Activated CD8-positive, alpha-beta T cell treated with anti-CD3 and anti-CD28 coated beads, Interleukin-2, amount 10 ng/mL, durations not matched to agents 7 days and 5 days (primary cell): ENCODE data around the gene LVRN. TPM values are rescaled to one million over a fixed set of nuclear protein-coding genes. Genes with fewer than 3 reads are reported as not detected.

Experiments used
- total RNA-seq, 2 experiments: library from RNA; stranded (reverse); gene quantifications; one replicate each; pipeline ENCODE4 v1.2.3, GENCODE V29; 2021

The LVRN gene
- total RNA-seq, 2 experiments from 2014 or later = not detected

Other genes with a start within 250 kb of the LVRN start
- gene CDO1, start 145.8 kb upstream of the LVRN start, total RNA-seq = under 1 TPM in 1 of 2 experiments, not detected in 1; 0.40 TPM
- 10 to 100 TPM; 35.9 to 43.9 TPM for gene ATG12, start 120.9 kb upstream of the LVRN start, total RNA-seq
- gene AP3S1, start 120.5 kb upstream of the LVRN start, total RNA-seq = 10 to 100 TPM; 76.6 to 78.3 TPM
- gene ARL14EPL, start 70.0 kb downstream of the LVRN start, total RNA-seq = not detected
- 10 to 100 TPM; 21.7 to 24.4 TPM for gene COMMD10, start 122.5 kb downstream of the LVRN start, total RNA-seq